Right lobe of liver (tissue), 6 donors: ENCODE measurements around the gene OPALIN. TPM values are rescaled to one million over a fixed set of nuclear protein-coding genes. Genes with fewer than 3 reads are reported as not detected.
"Not testable (repeated sequence)": the region's sequence is repeated elsewhere in the genome, so short reads cannot be mapped to it uniquely, and the experiment has no call there.

Source experiments
- ATAC-seq, 4 donors: fragments of 200-7000 bp; cut with Tn5 transposase; one replicate each; pipeline ENCODE4 v1.9.1; 2020; ENCODE audit warnings: mild to moderate bottlenecking in 4 of 4, moderate library complexity in 4 of 4
- DNase-seq, 3 donors: peaks; one replicate each; pipeline ENCODE4 v3.0.0-alpha.2; 2020
- H3K27ac ChIP-seq, 3 donors: fragments of 200-600 bp; one replicate each; pipeline ENCODE4 v1.8.0; 2022
- H3K27me3 ChIP-seq, 2 donors: fragments of 200-600 bp; one replicate each; pipeline ENCODE4 v1.8.0; 2022
- H3K36me3 ChIP-seq, 4 donors: fragments of 200-600 bp; sonication (generic) in 1 of 4; one replicate each; pipeline versions ENCODE4 v1.5.1 to v1.8.0; 2017 to 2022; ENCODE audit warnings: control low read depth in 1 of 4
- H3K4me1 ChIP-seq, 4 donors: fragments of 200-600 bp; sonication (generic) in 1 of 4; one replicate each; pipeline versions ENCODE4 v1.5.1 to v1.8.0; 2017 to 2022; ENCODE audit warnings: control low read depth in 1 of 4
- H3K4me3 ChIP-seq, 3 donors: fragments of 200-600 bp; one replicate each; pipeline ENCODE4 v1.8.0; 2022
- H3K9me3 ChIP-seq, 4 donors: fragments of 200-600 bp; sonication (generic) in 1 of 4; one replicate each; pipeline versions ENCODE4 v1.5.1 to v1.8.0; 2017 to 2022; ENCODE audit warnings: control low read depth in 1 of 4
- POLR2A ChIP-seq: fragments of 450-650 bp; IDR thresholded peaks from one replicate; pipeline ENCODE4 v1.6.1; 2017; ENCODE audit warnings: antibody characterized with exemption, mild to moderate bottlenecking
- WGBS: methylation state at CpG from one replicate; pipeline ENCODE4 v1.1.6; 2018; ENCODE audit warnings: low coverage, low lambda C conversion rate; ENCODE audit not compliant: insufficient coverage; ENCODE audit errors: missing lambda C conversion rate; 5-methylcytosine and 5-hydroxymethylcytosine counted together
- intact Hi-C, 2 donors: fragments of 100-400 bp; cut with DNase I; formaldehyde crosslinking; loops; one replicate each; pipeline versions ENCODE4 v1.11.2 to v1.14.1; 2022
- total RNA-seq, 6 experiments: library from RNA; depleted of rRNA in 2 of 6; stranded (reverse); fragments of >200 nt in 2 of 6; fragmentation: NEBNext Ultra II Directional in 3 of 6; extraction: Animal tissue kit (Norgen Biotek cat#: 25700) in 3 of 6; gene quantifications; one replicate each; pipeline versions ENCODE4 v1.1.0 to v1.2.4, GENCODE V29; 2016 to 2023
- TF ChIP-seq, protein P1 (sequence below), 4 donors: fragments of 200-600 bp in 3 of 4; fragments of 450-650 bp in 1 of 4; IDR thresholded peaks; one replicate each; pipeline versions ENCODE4 v1.5.1 to v1.8.0; 2016 to 2022; ENCODE audit warnings: antibody characterized with exemption in 4 of 4, mild to moderate bottlenecking in 2 of 4
- donor health status: DM: no; HTN: yes; CAD: no.
- donor health status: DM: no; HTN: no; CAD: no.
- donor health status: DM: no; HTN: no; CAD: no.
- donor health status: DM: no; HTN: yes; CAD: no.
- donor health status: DM: no; HTN: yes; CAD: no.

Gene OPALIN
- total RNA-seq, 6 experiments from 2014 or later, result not detected

DNA sequence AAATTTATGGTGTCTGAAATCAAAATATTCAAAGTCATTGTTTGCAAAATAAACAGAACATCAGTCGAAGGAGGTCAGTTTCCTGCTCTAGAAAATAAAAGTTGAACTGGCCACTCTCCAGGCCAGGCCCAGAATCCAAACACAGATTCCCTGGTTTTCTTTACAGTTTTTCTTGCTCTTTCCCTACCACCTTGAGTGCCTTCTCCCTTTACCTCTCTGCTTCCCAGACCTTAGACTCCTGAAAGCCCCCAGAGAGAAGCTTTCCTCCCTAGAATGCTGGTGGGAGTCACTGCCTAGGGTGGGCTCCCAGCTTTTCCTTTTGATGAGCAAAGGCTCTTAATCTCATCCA is 48.5 kb downstream of the OPALIN start:
- WGBS, result 7% methylated on average over 1 of the region's 1 CpG
- Histone ChIP-seq H3K27ac (no peak overlapping the region), H3K9me3 (no peaks in the 10 kb centered on the region), H3K36me3 (no peaks in the 10 kb centered on the region), H3K4me3 (no peak overlapping the region), H3K4me1 (no peaks in the 10 kb centered on the region), H3K27me3 (no peaks in the 10 kb centered on the region)
- TF ChIP-seq POLR2A, result no peak
- TF ChIP-seq, protein P1, sequence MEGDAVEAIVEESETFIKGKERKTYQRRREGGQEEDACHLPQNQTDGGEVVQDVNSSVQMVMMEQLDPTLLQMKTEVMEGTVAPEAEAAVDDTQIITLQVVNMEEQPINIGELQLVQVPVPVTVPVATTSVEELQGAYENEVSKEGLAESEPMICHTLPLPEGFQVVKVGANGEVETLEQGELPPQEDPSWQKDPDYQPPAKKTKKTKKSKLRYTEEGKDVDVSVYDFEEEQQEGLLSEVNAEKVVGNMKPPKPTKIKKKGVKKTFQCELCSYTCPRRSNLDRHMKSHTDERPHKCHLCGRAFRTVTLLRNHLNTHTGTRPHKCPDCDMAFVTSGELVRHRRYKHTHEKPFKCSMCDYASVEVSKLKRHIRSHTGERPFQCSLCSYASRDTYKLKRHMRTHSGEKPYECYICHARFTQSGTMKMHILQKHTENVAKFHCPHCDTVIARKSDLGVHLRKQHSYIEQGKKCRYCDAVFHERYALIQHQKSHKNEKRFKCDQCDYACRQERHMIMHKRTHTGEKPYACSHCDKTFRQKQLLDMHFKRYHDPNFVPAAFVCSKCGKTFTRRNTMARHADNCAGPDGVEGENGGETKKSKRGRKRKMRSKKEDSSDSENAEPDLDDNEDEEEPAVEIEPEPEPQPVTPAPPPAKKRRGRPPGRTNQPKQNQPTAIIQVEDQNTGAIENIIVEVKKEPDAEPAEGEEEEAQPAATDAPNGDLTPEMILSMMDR (IDR thresholded peaks at IDR 0.05), result no peak
- intact Hi-C loops, result no loop called here
- ATAC-seq (no peak), DNase-seq (no peak)

DNA sequence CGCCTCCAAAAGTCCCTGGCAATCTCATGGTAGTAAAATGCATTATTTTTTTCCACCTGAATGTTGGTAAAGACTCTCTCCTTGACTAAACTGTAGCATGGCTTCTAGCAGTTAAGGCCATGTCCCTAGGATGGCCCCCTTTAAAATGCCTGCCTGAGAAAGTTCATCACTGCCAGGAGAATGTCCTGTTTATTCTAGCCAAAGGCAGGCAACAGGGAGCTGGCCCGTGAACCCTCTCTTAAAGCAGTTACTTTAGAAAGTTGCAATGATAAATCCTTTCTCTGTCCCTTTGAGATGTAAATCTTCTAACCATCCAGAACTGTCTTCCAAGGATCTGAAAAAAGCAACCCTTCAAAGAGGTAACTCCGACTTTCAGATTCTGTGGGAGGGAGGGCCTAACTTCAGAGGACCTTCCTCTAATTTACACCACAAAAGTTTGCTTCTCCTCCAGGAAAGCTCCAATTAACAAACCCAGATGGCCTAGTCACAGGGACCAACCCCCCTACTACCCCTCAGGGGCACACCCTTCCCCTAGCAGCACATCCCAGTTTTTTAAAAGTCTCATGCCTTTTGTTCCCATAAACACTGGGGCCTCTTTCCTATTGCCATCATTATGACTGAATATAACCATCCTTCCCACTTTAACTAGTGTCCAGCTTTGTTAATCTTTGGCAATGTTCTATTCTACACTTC is 49.0 kb downstream of the OPALIN start:
- Histone ChIP-seq H3K27me3 (no peaks in the 10 kb centered on the region), H3K27ac (no peak overlapping the region), H3K36me3 (no peaks in the 10 kb centered on the region), H3K4me3 (no peak overlapping the region), H3K4me1 (no peaks in the 10 kb centered on the region), H3K9me3 (no peaks in the 10 kb centered on the region)
- 75% methylated on average over 3 of the region's 3 CpGs for WGBS
- intact Hi-C loops, result loop anchor here in 1 of 2 donors (10.0 kb wide), 1 partner anchor 85 kb away; no protein-coding TSS in a partner anchor
- TF ChIP-seq POLR2A, result no peak
- TF ChIP-seq, protein P1 (IDR thresholded peaks at IDR 0.05), result no peak
- DNase-seq (no peak), ATAC-seq (no peak)

DNA sequence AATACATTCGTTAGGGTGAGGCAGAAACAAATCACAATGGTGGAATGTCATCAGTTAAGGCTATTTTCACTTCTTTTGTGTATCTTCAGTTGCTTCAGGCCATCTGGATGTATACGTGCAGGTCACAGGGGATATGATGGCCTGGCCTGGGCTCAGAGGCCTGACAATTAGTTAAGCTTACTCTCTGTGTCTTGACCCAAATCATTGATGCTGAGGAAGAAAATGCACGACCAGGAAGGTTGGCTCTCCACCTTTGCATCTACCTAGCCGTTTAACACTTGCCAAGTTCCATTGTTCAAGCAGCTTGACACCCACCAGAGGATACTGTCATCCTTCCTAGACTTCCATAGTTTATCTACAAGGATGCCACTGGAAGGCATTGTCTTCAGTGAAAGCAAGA is 49.9 kb downstream of the OPALIN start:
- H3K9me3 ChIP-seq, H3K4me1 ChIP-seq, DNase-seq, H3K36me3 ChIP-seq, H3K27ac ChIP-seq, H3K27me3 ChIP-seq, H3K4me3 ChIP-seq, ATAC-seq: not testable (repeated sequence)
- intact Hi-C loops, result loop anchor here in 1 of 2 donors (10.0 kb wide), 1 partner anchor 84 kb away; no protein-coding TSS in a partner anchor
- 63% methylated on average over 2 of the region's 4 CpGs for WGBS

DNA sequence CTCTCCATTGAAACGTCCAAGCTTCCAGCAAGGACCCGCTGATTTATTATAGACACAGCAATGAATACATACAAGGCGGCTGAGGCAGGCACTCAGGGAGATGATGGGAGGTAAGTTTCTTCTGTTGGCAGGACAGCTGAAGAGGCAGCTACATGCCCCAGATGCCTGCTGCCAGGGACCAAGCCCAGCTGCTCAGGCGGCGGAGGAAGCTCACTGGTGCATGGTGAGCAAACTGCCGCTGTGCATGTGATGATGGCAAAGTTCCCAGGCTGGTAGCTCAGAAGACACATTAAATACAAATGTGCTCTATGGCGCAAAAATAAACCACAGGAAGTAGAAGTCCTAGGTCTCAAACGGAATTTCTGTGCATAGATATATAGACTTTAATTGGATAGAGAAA is 52.3 kb downstream of the OPALIN start:
- intact Hi-C loops, result loop anchor here in 1 of 2 donors (10.0 kb wide), 1 partner anchor 82 kb away; no protein-coding TSS in a partner anchor
- H3K36me3 ChIP-seq, result no peaks in the 10 kb centered on the region
- ATAC-seq, result peak in 3 of 4 donors; percentile 56 to 69 (median 60)
- no peaks in the 10 kb centered on the region for H3K9me3 ChIP-seq
- TF ChIP-seq, protein P1 (IDR thresholded peaks at IDR 0.05), result no peak
- TF ChIP-seq POLR2A, result no peak
- peak; percentile 30 to 56 (median 48) for DNase-seq
- H3K4me1 ChIP-seq, result no peaks in the 10 kb centered on the region
- no peaks in the 10 kb centered on the region for H3K27me3 ChIP-seq
- WGBS, result 49% methylated on average over 8 of the region's 8 CpGs
- no peak overlapping the region for H3K27ac ChIP-seq
- no peak overlapping the region for H3K4me3 ChIP-seq

DNA sequence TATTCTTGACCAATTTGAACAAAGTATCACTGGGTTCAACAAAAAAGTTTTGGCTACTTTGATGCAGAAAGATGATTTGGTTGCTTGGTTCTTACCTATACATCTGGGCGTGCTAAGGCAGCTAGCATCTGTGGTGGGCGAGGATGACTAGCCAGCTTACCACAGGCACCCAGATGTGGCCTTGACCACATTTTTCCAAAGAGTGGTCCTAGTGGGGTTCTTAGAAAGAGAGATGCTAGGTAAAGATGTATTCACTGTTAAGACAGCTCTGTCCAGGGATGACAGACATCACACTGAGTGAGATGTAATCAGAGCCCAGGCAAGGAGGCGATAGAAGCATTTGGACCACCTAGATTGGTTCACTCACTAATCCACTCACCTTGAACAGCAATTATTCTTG is 53.8 kb downstream of the OPALIN start:
- H3K9me3 ChIP-seq, result no peaks in the 10 kb centered on the region
- H3K4me3 ChIP-seq, result no peak overlapping the region
- no peaks in the 10 kb centered on the region for H3K27me3 ChIP-seq
- intact Hi-C loops, result loop anchor here in 1 of 2 donors (10.0 kb wide), 1 partner anchor 80 kb away; no protein-coding TSS in a partner anchor
- no peak overlapping the region for H3K27ac ChIP-seq
- 100% methylated on average over 2 of the region's 3 CpGs for WGBS
- ATAC-seq (no peak), DNase-seq (no peak)
- no peak for TF ChIP-seq POLR2A
- TF ChIP-seq, protein P1 (IDR thresholded peaks at IDR 0.05), result no peak
- H3K36me3 ChIP-seq, result no peaks in the 10 kb centered on the region
- no peaks in the 10 kb centered on the region for H3K4me1 ChIP-seq
